ENCODE results near the gene LTB4R.
"Not testable (repeated sequence)": the region's sequence is repeated elsewhere in the genome, so short reads cannot be mapped to it uniquely, and the experiment has no call there.

LTB4R gene

GRCh38 chr14:24348186-24348585 is 36.9 kb downstream of the LTB4R start:
- DNase-seq: no peak

GRCh38 chr14:24349742-24350141 is 38.4 kb downstream of the LTB4R start:
- DNase-seq: no peak

GRCh38 chr14:24351517-24351916 is 40.2 kb downstream of the LTB4R start:
- DNase-seq: peak; percentile 40

GRCh38 chr14:24353559-24354481 is 42.5 kb downstream of the LTB4R start:
- DNase-seq: no peak

GRCh38 chr14:24354482-24354825 is 43.2 kb downstream of the LTB4R start:
- not testable (repeated sequence) for DNase-seq

- no peak for DNase-seq
Measured at GRCh38 chr14:24355009-24355408, 43.7 kb downstream of the LTB4R start.

- DNase-seq: no peak
Measured at GRCh38 chr14:24356208-24356607, 44.9 kb downstream of the LTB4R start.

GRCh38 chr14:24360281-24360680 is 49.0 kb downstream of the LTB4R start:
- DNase-seq: no peak

GRCh38 chr14:24361326-24361725 is 50.0 kb downstream of the LTB4R start:
- no peak for DNase-seq

GRCh38 chr14:24362241-24362960 is 51.1 kb downstream of the LTB4R start:
- DNase-seq: no peak

- DNase-seq: no peak
Measured at GRCh38 chr14:24363401-24363800, 52.1 kb downstream of the LTB4R start.

GRCh38 chr14:24364841-24365240 is 53.5 kb downstream of the LTB4R start:
- DNase-seq: no peak

- DNase-seq: peak; percentile 91
Measured at GRCh38 chr14:24365600-24366412, 54.5 kb downstream of the LTB4R start.

GRCh38 chr14:24366413-24366720 is 55.1 kb downstream of the LTB4R start:
- DNase-seq: no peak

- DNase-seq: peak; percentile 96
Measured at GRCh38 chr14:24366721-24367513, 55.6 kb downstream of the LTB4R start.

Measured in NCI-H82 (cell line).